Measurements from ENCODE around the gene CMSS1.

The CMSS1 gene

DNA sequence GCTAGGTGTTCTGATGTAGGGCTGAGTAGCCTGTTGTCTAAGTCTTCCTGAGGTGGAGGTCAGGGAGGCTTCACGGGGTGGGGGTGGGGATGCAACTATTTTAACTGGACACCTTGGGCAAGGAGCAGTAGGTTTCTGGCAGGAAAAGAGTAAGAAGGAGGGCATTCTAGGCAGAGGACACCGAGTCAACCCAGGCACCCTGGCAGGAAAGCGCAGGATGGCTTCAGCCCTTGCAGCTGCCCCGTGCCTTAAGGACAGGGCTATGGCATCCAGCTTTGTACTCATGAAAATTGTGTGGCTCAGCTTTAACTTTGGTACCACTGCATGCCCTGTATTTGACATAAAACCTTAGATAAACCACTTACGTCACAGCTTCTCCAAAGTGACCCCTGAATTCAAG is 303.0 kb downstream of the CMSS1 start:
- DNase-seq, result no peak

DNA sequence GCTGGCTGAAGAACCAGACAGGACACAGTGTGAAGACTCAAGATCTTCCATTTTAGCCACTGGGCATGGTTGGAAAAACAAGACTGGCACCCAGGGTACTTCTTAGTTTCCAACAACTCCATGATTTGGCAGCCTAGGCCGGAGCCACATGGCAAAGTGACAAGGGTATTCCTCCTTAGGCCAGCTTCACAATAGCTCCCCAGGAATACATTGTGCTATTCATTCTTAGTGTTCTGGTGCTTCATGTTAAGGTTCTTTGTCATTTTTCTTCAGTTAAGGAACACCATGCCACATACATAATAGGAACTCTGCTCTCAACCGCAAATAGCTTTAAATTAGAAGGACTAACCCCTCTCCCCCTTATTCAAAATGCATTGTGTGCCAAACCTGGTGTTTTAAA is 304.7 kb downstream of the CMSS1 start:
- DNase-seq, result no peak

DNA sequence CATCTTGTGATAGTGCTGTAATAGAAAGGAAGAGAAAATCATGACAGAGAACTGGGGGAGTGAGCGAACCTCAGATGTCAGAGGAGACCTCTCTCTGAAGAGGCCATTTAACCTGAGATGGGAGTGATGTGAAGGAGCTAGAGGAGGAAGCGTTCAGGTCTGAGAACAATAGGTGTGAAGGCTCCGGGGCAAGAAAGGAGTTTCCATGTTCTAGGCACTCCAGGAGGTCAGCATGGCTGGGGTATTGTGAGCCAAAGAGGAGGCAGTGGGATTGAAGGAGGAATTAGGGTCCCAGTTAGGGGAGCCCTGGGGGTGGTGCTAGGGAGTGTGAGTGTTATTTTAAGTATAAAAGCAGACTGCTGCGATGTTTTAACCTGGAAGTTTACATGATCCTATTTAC is 305.4 kb downstream of the CMSS1 start:
- DNase-seq, result no peak

DNA sequence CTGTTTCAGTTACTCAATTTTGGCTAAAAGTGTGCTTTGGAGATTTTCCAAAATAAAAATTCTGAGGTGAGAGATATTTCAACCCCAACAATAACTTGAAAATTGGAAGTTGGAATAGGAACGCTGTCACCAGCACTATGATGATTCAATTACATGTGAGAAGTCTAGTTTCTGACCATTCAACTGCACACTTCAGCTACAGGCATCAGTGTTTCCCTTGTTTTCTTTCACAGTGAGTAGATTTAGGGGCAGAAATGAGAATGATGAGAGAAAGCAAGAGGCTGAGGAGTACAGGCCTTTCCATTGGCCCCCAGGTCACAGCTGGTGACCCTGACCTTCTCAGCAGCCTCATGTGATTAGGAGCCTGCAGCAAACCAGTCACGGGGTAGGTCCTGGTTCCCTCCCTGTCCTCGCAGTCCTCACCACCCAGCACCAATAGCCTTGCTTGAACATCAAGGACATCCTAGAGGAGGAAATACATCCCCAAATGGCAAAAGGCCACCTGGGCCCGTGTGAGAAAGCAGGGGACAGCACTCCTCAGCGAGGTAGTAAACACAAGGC is 306.6 kb downstream of the CMSS1 start:
- no peak for DNase-seq

DNA sequence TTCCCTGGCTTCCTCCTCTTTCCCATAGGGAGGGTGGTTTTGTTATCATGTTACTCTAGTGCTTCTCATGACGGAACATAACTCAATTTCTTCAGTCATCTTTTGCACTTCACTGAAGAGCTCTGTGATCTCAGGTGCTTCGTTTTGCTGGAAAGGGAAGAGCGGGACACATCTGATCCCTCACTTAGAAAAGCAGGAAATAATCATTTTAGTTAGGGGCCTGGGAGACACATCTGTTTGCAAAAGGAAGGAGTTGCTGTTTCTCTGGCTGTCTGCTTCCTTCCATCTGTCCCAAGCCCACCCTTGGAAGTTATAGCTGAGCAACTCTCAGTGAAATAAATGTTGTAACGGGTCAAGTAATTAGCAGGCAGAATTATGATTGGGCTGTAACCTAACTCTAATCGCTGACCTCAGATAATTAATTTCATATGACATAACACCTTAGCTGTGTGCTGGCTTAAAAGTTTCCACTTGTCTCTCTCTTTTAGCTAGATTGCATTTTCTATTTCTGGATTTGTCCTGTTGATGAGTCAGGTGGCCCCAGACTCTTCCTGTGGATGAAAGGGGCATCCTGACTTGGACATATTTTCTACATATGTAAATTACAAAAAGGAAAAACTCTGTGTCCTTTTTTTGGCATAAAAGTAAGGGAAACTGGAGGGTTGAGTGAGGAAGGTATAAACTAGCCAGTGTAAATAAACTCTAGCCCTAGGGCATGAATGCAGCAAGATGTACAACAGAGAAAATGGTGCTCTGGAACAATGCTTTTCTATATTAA is 307.7 kb downstream of the CMSS1 start:
- no peak for DNase-seq

DNA sequence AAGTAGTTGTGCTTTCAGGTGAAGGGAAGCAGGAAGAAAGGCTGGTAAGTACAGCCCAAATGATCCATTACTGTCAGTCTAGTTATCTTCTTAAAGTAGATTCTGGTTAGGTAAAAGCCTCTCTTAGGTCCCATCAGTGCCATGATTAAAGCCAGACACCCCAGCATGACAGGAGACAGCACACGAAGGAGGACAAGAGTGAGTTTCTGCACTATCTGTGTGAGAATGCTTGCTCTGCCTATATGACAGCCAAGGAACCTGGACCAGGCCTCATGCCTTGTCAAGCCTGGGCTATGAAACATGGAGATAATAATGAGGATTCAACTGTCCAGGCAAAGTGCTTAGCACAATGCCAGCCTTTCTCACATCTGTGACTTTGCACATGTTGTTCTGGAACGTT is 310.1 kb downstream of the CMSS1 start:
- DNase-seq, result no peak

DNA sequence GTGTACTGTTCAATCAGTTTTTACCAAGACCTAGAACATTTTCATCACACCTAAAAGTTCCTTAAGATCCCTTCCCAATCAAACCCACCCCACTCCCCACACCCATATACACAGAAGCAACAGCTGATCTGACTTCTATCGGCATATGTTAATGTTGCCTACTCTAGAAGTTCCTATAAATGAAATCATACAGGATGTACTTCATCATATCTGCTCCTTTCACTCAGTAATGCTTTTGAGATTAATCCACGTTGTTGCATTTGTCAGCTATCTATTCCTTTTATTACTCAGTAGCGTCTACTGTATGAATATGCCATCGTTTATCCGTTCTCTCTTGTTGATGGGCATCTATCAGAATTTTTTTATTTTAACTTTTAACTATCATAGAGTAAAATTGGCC is 310.9 kb downstream of the CMSS1 start:
- DNase-seq, result no peak

DNA sequence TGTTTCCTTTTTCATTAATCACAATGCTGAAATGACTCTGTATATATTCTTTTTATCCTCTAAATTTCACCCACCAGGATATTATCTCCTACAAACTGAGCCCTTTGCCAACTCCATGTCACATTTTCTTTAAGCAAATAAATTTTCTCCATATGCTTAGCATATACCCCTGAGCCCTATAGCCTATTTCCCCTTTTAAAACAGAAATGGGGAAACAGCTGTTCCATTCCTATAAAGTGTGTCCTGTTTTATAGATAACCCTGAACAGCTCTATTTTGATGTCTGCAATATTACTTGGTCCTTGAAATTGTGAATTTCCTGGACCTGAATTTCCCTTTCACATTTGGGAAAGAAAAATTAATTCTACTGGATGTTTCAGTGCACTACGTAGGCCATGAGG is 312.3 kb downstream of the CMSS1 start:
- DNase-seq, result no peak

DNA sequence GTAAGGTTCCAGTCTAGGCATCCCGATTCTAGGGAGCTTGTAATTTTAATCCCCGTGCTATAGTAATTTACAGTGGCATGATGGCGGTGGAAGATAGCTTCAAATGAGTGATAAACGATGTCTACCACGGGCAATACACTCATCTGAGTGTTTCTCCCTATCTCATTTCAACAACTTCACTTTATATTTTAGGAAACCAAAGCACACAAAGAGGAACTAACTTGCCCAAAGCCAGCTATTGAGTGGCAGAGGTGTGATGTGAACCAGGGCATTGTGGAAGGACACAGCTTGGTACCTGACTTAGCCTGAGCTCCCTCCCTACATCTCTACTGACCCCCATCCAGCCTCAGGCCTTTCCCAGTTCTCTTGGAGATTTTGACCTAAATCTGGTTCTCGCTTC is 313.6 kb downstream of the CMSS1 start:
- DNase-seq, result no peak

DNA sequence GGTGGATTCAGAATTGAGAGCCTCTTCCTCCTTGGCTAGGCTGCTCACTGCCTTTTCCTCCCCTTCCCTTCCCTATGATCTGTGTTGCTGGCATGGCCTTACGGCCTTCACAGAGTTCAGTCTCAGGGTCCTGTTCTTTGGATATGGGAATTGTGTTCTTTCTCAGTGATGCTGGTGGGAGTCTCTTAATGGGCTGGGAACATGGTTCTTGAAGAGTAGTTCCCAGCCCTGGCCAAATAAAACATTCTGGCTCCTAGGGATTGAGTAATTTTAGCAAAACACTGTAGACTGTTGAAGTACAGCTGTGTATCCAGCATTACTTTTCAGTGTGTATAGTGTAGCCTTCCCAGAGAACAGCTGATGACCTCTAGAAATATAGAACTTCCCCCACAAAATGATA is 319.3 kb downstream of the CMSS1 start:
- no peak for DNase-seq

DNA sequence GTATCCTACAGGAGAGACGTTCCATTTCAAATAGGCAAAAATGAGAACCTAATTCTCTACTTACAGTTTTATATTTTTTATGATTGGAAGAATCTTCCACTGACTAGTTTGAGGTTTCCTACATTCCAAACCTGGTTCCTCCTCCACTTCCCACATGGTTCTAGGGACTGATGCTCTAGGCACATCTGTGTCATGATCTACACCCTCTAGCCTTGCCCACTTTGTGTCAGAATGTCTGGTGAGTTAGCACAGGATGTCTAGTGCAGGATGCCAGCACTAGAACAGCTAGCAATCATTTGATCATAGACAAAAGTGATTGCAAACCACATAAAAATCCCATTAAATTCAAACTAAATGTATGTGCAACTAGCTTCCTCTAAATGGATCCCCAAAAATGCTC is 323.3 kb downstream of the CMSS1 start:
- DNase-seq, result no peak

DNA sequence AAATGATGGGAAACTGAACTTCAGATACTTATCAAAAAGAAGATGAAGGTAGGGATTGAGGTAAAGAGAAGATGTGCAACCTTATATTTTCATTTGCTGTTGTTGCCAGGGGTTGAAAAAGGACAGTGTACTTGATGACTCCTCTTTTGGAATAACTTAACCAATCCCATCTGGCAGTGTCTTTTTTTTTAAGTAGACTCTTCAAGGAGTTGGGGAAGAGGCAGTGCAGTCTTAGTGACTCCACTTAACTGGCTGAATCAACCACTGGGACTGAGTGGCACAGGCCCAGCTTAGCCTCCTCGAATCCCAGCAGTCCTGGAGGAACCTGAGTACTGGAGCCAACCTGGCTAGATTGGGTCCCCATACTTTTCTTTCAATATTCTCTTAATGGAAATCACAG is 323.9 kb downstream of the CMSS1 start:
- DNase-seq, result no peak

DNA sequence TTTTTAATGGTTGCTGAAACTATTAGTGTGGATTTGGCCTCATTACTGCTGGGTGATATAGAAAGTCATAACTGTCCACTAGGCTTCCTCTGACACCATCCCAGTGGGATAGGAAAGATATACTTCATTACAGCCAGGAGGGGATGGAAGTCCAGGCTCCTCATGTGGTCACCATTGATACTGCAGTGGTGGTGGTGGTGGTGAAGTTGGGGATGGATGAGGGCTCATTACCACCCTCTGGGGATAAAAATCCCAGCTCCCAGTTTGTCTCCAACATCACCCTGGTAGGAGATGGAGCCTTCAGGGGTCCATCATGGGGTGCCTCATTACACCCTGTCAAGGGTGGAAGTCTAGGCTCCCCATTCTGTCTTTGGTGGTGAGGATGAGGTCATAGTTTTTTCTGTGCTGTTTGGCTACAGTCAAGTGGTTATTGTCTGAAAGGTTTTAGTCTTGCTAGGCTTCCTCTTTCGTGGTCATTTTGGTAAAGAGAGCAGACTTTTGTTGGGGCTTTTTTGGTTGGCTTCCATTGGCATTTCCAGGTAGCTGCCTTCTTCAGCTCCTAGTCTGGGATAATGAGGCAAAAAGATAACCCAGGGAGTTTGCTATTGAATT is 326.7 kb downstream of the CMSS1 start:
- no peak for DNase-seq

DNA sequence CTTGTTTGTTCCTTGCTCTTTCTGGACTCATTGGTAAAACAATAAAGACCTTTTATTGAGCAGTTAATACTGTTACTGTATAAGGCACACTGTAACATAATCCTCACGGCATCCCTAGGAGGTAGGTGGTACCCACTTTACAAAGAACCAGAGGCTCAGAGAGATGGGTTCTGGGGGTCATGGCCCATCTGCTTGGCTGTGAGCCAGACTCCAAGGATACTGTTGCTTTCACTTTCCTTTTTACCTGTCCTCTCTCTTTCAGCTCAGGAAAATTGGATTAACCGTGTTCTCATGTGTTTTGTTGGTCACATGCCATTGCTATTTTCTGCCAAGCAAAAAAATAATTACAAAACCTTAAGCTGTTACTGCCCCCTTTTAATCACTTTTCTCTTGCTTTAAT is 331.5 kb downstream of the CMSS1 start:
- no peak for DNase-seq

DNA sequence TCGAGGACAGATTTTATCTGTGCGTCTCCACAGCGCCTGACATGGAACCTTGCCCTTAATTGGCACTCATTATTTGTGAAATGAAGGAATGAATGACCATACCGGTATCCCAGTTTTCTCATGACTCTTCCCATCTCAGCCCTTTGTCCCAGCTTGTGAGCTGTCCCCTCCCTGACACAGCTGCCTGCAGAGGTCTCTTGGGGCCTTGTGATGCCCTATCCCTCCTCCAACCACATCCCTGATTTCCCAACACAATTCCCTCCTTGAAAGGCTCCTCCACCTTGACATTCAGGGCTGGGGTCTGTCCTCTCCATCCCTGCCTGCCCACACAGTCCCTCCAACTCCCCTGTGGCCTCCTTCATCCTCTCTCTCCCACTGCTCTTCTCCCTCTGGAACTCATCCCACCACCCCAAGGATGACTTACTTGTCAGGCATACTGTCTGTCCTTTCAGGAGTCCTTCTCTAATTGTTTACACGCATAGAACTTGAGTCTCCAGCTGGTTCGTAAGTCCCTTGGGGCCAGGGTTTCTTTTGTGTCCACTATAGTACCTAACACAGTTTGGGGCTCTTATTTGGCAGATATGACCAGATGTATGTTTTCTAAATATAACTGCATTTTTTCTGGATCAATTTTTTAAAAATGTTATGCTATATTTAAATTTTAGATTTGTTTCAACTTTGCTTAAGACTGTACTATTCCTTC is 332.2 kb downstream of the CMSS1 start:
- no peak for DNase-seq

DNA sequence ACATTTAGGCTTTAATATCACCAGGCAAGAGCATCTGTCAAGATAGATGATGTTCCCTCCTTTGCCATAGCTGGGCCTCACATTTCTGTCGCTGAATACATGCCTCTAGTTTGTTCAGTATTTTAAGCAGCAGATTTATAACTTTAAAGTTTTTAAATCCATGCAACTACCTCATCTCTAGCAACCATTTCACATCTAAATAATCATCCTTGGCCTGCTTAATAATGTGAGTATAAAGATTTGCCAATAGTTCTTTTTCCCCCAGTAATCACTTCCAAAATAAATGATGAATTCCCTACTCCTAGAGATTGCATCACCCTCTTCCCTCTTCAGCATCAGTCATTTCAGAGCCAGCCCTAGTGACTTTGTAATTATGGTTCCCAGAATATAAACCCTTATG is 332.8 kb downstream of the CMSS1 start:
- no peak for DNase-seq

DNA sequence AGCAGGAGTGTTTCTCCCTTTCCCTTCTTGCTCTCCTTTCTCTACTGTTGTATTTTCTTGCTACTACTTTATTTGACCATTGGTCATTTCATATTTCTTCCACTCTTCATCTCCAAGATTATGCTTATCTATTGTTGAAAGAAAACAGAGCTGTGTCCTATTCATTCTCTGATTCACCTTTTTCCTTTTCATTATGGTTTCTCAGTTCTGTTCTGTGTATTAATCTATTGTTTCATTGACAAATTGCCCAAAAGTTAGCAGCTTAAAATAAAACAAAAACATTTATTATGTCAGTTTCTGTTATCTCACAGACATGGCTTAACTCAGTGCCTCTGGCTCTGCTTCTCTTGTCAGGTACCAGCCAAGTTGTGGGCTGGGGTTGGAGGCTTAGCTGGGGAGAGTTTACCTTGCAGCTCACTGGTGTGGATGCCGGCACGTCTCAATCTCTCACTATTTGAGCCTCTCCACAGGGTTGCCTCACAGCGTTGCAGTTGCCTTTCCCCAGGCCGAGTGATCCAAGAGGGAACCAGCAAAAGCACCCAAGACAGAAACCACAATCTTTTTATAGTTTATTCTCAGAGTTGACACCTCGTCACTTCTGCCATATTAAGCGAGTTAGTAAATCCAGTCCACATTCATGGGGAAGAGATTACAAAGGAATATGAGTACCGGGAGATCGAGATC is 333.5 kb downstream of the CMSS1 start:
- DNase-seq, result no peak

DNA sequence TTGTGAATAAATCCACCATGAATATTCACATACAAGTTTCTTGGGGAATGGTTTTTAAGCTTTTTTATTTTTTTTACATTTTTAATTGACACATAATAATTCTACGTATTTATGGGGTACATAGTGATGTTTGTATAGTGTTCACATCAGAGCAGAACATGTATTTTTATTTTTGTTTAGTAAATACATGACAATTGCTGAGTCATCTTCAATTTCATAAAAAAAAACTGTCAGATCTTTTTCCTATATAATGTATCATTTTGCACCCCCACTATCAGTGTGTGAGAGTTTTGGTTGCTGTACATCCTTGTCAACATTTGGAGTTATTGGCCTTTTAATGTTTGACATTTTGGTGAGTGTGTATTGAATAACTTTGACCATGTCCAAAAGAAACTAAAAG is 336.5 kb downstream of the CMSS1 start:
- no peak for DNase-seq

DNA sequence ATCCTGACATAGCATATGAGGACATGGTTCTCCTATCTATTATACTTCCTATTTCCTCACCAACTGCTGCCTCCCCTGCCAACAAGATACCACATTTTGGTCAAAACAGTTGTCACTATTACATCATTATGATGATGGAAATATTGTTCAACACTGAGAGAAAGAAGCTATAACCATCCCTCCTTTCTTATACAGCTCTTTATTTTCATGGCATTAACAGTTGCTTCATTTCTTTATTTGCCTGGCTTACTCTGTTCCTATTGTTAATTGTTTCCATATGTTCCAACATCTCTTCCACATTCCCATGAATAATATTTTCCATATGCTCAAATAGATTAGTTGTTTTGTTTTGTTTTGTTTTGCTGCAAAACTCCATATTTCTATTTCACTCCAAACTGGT is 337.5 kb downstream of the CMSS1 start:
- DNase-seq, result no peak

DNA sequence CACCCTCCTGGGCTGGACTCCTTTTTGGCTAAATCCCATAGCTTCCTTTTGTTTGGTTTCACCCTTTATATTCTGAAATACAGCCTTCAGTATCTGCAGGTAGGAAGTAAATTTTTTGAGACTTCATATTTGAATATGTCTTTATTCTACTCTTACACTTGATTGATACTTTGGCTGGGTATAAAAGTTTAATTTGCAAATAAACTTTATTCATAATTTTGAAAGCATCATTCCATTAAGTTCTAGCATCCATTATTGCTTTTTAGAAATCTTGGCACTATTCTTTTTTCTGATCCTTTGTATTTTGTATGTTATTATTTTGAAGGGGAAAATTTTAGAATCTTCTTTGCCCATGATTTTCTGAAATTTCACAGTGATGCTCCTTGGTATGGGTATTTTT is 337.9 kb downstream of the CMSS1 start:
- no peak for DNase-seq

DNA sequence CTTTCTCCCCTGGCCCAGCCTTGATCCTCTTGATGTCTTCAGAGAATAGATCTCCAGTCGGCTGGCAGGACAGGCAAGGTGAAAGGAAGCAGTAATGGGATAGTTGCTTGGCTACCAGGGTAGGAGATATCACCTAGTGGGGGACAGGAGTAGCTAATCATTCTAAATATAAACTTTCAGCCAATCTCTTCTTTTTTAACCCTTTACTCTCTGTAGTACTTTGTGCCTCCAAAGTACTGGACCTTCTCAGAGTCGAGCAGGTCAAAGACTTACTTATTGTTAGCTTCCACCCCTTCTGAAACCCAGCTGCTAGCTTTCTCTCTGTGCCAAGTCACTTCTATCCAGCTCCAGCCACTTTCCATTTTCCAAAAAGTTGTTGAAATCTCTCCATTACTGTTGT is 340.0 kb downstream of the CMSS1 start:
- no peak for DNase-seq

DNA sequence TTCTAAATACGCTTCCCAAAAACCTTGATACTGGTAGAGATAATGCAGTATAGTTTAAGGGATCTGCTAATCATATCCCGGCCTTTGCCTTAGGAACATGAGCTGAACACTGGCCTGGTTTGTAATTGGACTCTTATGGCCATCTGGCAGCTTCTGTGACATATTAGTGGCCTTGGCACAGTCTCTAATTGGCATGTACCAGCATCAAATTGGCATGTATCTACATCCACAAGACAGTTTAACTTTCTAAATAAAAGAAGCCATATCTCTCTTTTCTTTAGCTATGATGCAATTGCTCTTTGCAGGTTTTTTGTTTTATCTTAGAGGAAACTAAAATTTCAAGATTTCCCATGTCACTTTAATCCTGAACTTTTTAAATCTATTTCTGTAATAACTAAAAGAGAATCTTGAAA is 341.3 kb downstream of the CMSS1 start:
- no peak for DNase-seq
